GM12878 (cell line): ENCODE results near the gene FAM222B. TPM values are rescaled to one million over a fixed set of nuclear protein-coding genes. Genes with fewer than 3 reads are reported as not detected.

Source experiments
- BHLHE40 ChIP-seq, 2 experiments: fragments of 450-650 bp in 1 of 2; IDR thresholded peaks; 2 replicates each; pipeline ENCODE4 v1.6.1; 2011 to 2017; ENCODE audit warnings: low read depth in 2 of 2, borderline replicate concordance in 1 of 2, improper control_type of control experiment in 1 of 2, low read length in 1 of 2, mild to moderate bottlenecking in 1 of 2
- CHD2 ChIP-seq: IDR thresholded peaks from 2 replicates; pipeline ENCODE4 v1.6.1; 2011; ENCODE audit warnings: low read depth, low read length, improper control_type of control experiment, borderline replicate concordance
- EED ChIP-seq: sonication (generic); IDR thresholded peaks from 2 replicates; pipeline ENCODE4 v1.6.1; 2016; ENCODE audit warnings: antibody characterized with exemption, low read depth
- GATAD2B ChIP-seq: fragments of 450-650 bp; conservative IDR thresholded peaks from 2 replicates; pipeline ENCODE4 v1.6.1; 2017; ENCODE audit warnings: low read depth, mild to moderate bottlenecking, moderate library complexity
- HDAC2 ChIP-seq: fragments of 200-600 bp; sonication (generic); IDR thresholded peaks from 2 replicates; pipeline ENCODE4 v1.6.1; 2017
- HDAC6 ChIP-seq: fragments of 200-600 bp; sonication (generic); IDR thresholded peaks from one replicate; pipeline ENCODE4 v1.8.0; 2017; ENCODE audit warnings: antibody characterized with exemption; ENCODE audit not compliant: unreplicated experiment
- MTA2 ChIP-seq: fragments of 450-650 bp; IDR thresholded peaks from 2 replicates; pipeline ENCODE4 v1.6.1; 2016; ENCODE audit warnings: low read depth, mild to moderate bottlenecking, moderate library complexity
- MYB ChIP-seq: fragments of 150-350 bp; IDR thresholded peaks from 2 replicates; pipeline ENCODE4 v1.6.1; 2014; ENCODE audit warnings: mild to moderate bottlenecking, low read depth, low read length, borderline replicate concordance
- NR2C1 ChIP-seq: fragments of 450-650 bp; IDR thresholded peaks from 2 replicates; pipeline ENCODE4 v1.6.1; 2017; ENCODE audit warnings: antibody characterized with exemption, mild to moderate bottlenecking, moderate library complexity
- NRF1 ChIP-seq: conservative IDR thresholded peaks from 2 replicates; pipeline ENCODE4 v1.6.1; 2011; ENCODE audit warnings: mild to moderate bottlenecking, low read depth, low read length, improper control_type of control experiment
- POU2F2 ChIP-seq: IDR thresholded peaks from 3 replicates; pipeline ENCODE4 v1.6.1; 2011; ENCODE audit warnings: low read depth, mild to moderate bottlenecking, low read length, borderline replicate concordance
- RAD51 ChIP-seq: fragments of 450-650 bp; IDR thresholded peaks from 2 replicates; pipeline ENCODE4 v1.6.1; 2016; ENCODE audit warnings: moderate library complexity, mild to moderate bottlenecking, inconsistent platforms
- SIN3A ChIP-seq: IDR thresholded peaks from 2 replicates; pipeline ENCODE4 v1.6.1; 2012; ENCODE audit warnings: low read depth, low read length, improper control_type of control experiment
- SREBF1 ChIP-seq: IDR thresholded peaks from 2 replicates; pipeline ENCODE4 v1.6.1; 2012; ENCODE audit warnings: mild to moderate bottlenecking, low read length
- ZNF207 ChIP-seq: fragments of 450-650 bp; IDR thresholded peaks from 2 replicates; pipeline ENCODE4 v1.6.1; 2014; ENCODE audit warnings: antibody characterized with exemption, mild to moderate bottlenecking, borderline replicate concordance
- polyA plus RNA-seq, 11 experiments: library from polyadenylated mRNA; depleted of rRNA in 4 of 11; unstranded in 6 of 11; stranded (reverse) in 5 of 11; fragments of >200 nt; fragmentation: Nextera tagmentation in 4 of 11; fragmentation: Illumina TruSeq in 1 of 11; extraction: Ambion mirVana in 4 of 11; extraction: Trizol in 1 of 11; gene quantifications; 1 replicate in 1 of 11; 2 replicates in 10 of 11; pipeline versions ENCODE4 v1.2.1 to v1.2.3, GENCODE V29; 2011 to 2016; ENCODE audit warnings: inconsistent platforms in 2 of 11, missing spikeins in 2 of 11, low read depth in 1 of 11
- total RNA-seq, 4 experiments: library from RNA; depleted of rRNA in 3 of 4; stranded (reverse); fragments of >200 nt in 3 of 4; fragmentation: Illumina TruSeq in 1 of 4; extraction: Trizol in 1 of 4; gene quantifications; 2 replicates each; pipeline versions ENCODE4 v1.2.1 to v1.2.3, GENCODE V29; 2013 to 2021
- TF ChIP-seq, protein P1 (sequence below): fragments of 150-350 bp; IDR thresholded peaks from 2 replicates; pipeline ENCODE4 v1.6.1; 2016; ENCODE audit warnings: low read depth, low read length
- TF ChIP-seq, protein P2 (sequence below): IDR thresholded peaks from 2 replicates; pipeline ENCODE4 v1.6.1; 2012; ENCODE audit warnings: low read depth, low read length, improper control_type of control experiment
- TF ChIP-seq, protein P3 (sequence below): fragments of 450-650 bp; IDR thresholded peaks from 2 replicates; pipeline ENCODE4 v1.6.1; 2017; ENCODE audit warnings: mild to moderate bottlenecking
- TF ChIP-seq, protein P4 (sequence below), 3 experiments: IDR thresholded peaks in 2 of 3; conservative IDR thresholded peaks in 1 of 3; 2 replicates each; pipeline ENCODE4 v1.5.1; 2011; ENCODE audit warnings: low read depth in 3 of 3, low read length in 3 of 3, mild to moderate bottlenecking in 3 of 3, control low read depth in 2 of 3, moderate library complexity in 2 of 3, inconsistent platforms in 1 of 3, mixed read lengths in 1 of 3; ENCODE audit not compliant: control insufficient read depth in 2 of 3, insufficient read depth in 1 of 3; ENCODE audit errors: extremely low read depth in 1 of 3

The FAM222B gene
- total and polyA plus RNA-seq, 10 of the 15 experiments (the other 5 are each of a cell fraction or from before 2014, with no cell fraction given) = 2.8 to 18.3 (median 6.4) TPM

DNA sequence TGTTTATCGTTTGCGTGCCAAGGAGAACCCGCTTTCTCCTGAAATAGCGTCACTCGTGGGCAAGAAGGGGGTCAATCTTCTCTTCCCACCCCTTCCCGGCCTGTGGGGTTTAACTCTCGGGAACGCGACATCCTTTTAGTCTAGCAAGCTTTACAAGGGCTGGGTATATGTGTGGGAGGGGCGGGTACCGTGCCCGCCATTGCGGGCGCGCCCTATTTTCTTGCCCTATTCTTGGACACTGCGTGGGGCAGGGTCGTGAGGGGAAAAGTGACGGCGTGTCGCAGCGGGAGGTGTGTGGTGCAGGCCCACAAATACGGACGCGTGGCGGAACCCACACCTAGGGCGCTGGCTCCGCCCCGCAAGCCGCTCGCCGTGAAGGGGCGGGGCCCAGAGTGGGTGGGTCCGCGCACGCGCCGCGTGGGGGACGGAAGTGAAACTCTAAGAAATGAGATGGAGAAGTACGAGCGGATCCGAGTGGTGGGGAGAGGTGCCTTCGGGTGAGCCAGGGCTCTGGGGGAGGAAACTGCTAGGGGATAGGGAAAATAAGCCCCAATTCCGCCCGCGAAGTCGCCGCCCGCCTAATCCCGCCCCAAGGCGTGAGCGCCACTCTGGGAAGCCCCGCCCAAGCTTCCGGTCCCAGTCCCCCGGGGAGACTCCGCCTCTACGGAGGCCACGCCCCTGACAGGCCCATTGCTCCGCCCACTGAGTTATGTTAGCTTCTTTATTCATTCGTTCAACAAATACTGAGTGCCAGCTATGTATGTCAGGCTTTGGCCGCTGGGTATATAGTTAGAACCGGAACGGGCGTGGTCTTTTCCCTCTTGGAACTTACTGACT lies 114.0 kb downstream of the FAM222B start, which contains the start of gene NEK8 (continued):
- TF ChIP-seq HDAC6 (no peak), MYB (no peak), RAD51 (no peak), ZNF207 (no peak), POU2F2 (peak; percentile 49; the same call in 2 of the 3 replicates), MTA2 (peak; percentile 66; the same call in 1 of the 2 replicates), BHLHE40 (IDR thresholded peaks at IDR 0.05; ENCODE audit: borderline replicate concordance in 1 of 2, low read depth in 2 of 2, low read length in 1 of 2) (peak; percentile 53 to 63), GATAD2B (peak; percentile 95), SREBF1 (0 out of 2 replicates have a peak, but pooled peaks have one; percentile 10), SIN3A (no peak; the same call in 1 of the 2 replicates), EED (peak; percentile 2; the same call in 1 of the 2 replicates), CHD2 (0 out of 2 replicates have a peak, but pooled peaks have one; percentile 16), NRF1 (peak; percentile 55), NR2C1 (no peak), HDAC2 (no peak)
- TF ChIP-seq, protein P1, sequence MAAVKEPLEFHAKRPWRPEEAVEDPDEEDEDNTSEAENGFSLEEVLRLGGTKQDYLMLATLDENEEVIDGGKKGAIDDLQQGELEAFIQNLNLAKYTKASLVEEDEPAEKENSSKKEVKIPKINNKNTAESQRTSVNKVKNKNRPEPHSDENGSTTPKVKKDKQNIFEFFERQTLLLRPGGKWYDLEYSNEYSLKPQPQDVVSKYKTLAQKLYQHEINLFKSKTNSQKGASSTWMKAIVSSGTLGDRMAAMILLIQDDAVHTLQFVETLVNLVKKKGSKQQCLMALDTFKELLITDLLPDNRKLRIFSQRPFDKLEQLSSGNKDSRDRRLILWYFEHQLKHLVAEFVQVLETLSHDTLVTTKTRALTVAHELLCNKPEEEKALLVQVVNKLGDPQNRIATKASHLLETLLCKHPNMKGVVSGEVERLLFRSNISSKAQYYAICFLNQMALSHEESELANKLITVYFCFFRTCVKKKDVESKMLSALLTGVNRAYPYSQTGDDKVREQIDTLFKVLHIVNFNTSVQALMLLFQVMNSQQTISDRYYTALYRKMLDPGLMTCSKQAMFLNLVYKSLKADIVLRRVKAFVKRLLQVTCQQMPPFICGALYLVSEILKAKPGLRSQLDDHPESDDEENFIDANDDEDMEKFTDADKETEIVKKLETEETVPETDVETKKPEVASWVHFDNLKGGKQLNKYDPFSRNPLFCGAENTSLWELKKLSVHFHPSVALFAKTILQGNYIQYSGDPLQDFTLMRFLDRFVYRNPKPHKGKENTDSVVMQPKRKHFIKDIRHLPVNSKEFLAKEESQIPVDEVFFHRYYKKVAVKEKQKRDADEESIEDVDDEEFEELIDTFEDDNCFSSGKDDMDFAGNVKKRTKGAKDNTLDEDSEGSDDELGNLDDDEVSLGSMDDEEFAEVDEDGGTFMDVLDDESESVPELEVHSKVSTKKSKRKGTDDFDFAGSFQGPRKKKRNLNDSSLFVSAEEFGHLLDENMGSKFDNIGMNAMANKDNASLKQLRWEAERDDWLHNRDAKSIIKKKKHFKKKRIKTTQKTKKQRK = no peak
- TF ChIP-seq, protein P2, sequence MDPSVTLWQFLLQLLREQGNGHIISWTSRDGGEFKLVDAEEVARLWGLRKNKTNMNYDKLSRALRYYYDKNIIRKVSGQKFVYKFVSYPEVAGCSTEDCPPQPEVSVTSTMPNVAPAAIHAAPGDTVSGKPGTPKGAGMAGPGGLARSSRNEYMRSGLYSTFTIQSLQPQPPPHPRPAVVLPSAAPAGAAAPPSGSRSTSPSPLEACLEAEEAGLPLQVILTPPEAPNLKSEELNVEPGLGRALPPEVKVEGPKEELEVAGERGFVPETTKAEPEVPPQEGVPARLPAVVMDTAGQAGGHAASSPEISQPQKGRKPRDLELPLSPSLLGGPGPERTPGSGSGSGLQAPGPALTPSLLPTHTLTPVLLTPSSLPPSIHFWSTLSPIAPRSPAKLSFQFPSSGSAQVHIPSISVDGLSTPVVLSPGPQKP = peak; percentile 36
- TF ChIP-seq, protein P3, sequence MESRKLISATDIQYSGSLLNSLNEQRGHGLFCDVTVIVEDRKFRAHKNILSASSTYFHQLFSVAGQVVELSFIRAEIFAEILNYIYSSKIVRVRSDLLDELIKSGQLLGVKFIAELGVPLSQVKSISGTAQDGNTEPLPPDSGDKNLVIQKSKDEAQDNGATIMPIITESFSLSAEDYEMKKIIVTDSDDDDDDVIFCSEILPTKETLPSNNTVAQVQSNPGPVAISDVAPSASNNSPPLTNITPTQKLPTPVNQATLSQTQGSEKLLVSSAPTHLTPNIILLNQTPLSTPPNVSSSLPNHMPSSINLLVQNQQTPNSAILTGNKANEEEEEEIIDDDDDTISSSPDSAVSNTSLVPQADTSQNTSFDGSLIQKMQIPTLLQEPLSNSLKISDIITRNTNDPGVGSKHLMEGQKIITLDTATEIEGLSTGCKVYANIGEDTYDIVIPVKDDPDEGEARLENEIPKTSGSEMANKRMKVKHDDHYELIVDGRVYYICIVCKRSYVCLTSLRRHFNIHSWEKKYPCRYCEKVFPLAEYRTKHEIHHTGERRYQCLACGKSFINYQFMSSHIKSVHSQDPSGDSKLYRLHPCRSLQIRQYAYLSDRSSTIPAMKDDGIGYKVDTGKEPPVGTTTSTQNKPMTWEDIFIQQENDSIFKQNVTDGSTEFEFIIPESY = no peak
- TF ChIP-seq, protein P4, sequence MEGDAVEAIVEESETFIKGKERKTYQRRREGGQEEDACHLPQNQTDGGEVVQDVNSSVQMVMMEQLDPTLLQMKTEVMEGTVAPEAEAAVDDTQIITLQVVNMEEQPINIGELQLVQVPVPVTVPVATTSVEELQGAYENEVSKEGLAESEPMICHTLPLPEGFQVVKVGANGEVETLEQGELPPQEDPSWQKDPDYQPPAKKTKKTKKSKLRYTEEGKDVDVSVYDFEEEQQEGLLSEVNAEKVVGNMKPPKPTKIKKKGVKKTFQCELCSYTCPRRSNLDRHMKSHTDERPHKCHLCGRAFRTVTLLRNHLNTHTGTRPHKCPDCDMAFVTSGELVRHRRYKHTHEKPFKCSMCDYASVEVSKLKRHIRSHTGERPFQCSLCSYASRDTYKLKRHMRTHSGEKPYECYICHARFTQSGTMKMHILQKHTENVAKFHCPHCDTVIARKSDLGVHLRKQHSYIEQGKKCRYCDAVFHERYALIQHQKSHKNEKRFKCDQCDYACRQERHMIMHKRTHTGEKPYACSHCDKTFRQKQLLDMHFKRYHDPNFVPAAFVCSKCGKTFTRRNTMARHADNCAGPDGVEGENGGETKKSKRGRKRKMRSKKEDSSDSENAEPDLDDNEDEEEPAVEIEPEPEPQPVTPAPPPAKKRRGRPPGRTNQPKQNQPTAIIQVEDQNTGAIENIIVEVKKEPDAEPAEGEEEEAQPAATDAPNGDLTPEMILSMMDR (IDR thresholded peaks at IDR 0.05 in 2 of 3, conservative IDR thresholded peaks at IDR 0.05 in 1 of 3; ENCODE audit: control insufficient read depth in 2 of 3, extremely low read depth in 1 of 3, insufficient read depth in 1 of 3, low read depth in 3 of 3, low read length in 3 of 3) = no peak
